HG02885 (cell line): ENCODE data around the gene TUBB4B.

Experiments
- ATAC-seq: cut with Tn5 transposase; IDR thresholded peaks from one replicate; pipeline ENCODE4 v1.9.1; 2021; ENCODE audit warnings: mild to moderate bottlenecking; ENCODE audit not compliant: unreplicated experiment, poor library complexity

The TUBB4B gene

GRCh38 chr9:137224830-137225694 is 16.0 kb upstream of the TUBB4B start, which contains the start of gene CYSRT1:
TSS of gene CYSRT1 (plus strand) at chr9:137225174. CDS start at chr9:137225622, 448 bp downstream.
- ATAC-seq = no peak

DNA sequence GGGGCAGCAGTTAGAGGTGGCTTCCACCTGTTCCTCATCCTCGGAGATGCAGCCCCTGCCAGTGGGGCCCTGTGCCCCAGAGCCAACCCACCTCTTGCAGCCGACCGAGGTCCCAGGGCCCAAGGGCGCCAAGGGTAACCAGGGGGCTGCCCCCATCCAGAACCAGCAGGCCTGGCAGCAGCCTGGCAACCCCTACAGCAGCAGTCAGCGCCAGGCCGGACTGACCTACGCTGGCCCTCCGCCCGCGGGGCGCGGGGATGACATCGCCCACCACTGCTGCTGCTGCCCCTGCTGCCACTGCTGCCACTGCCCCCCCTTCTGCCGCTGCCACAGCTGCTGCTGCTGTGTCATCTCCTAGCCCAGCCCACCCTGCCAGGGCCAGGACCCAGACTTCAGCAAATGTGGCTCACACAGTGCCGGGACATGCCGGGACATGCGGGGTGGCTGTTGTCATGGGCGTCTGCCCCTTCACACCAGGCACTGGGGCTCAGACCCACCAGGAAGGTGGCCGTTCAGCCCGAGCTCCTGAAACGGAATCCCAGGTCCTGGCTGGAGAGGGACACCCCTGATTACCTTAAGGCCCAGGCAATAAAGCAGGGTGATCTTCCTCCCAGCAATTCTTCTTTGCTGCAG is 15.3 kb upstream of the TUBB4B start:
- ATAC-seq = no peak

GRCh38 chr9:137226338-137227053 is 14.6 kb upstream of the TUBB4B start:
- ATAC-seq = no peak

DNA sequence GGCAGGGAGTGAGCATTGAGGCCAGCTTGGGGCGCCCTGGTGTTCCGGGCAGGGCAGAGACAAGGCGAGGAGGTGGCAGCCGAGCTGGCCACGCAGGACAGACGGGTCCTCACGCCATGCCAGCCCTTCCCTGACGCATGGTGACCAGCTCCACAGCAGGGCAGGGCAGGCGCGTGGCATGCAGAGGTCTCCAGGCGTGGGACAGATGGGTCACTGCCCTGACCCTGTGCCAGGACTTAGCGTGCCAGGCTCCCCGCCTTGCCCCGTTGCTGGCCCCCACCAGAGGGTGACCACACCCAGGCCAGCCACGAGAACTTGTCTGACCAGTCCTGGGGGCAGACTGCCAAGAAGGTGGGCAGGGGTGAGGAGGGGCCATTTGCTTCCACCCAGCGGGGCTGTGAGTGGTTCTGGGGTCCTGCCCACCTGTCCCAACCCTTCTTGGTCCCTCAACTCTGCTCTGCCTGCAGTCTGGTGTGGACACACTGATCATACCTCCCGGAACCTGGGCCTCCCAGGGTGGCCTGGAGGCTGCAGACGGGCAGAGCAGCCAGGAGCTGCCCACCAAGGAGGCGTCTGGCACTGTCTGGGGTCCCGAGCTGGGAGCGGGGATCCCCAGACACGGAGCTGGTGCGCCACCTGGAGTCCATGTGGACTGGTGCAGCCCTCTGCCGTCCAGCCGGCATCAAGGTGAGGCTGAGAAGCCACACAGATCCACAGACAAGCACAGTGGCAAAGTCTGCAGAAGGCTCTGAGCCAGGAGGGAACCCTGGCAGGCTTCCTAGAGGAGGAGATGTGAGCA is 13.8 kb upstream of the TUBB4B start, which contains the start of gene RNF224:
Gene RNF224, plus strand, starts transcription at position 449 of the 799 bp plus-strand sequence. CDS start 834 bp downstream, outside the sequence.
- ATAC-seq = no peak

GRCh38 chr9:137227853-137228505 is 13.1 kb upstream of the TUBB4B start:
- ATAC-seq = no peak

DNA sequence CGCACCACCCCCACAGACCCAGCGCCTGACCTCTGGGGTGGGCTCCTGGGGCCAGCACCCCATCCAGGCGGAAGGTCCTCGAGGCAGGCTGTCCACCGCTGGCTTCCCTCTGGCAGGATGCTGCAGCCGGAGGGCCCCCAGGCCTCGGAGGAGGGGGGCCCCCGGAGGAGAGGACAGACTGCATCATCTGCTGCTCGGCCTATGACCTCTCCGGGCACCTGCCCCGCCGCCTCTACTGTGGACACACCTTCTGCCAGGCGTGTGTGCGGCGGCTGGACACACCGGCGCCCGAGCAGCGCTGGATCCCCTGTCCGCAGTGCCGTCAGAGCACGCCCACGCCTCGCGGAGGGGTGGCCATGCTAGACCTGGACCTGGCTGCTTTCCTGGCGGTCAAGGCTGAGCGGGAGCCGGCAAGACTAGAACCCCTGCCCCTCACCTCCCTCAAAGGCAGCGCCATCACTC is 12.6 kb upstream of the TUBB4B start:
- ATAC-seq = no peak

DNA sequence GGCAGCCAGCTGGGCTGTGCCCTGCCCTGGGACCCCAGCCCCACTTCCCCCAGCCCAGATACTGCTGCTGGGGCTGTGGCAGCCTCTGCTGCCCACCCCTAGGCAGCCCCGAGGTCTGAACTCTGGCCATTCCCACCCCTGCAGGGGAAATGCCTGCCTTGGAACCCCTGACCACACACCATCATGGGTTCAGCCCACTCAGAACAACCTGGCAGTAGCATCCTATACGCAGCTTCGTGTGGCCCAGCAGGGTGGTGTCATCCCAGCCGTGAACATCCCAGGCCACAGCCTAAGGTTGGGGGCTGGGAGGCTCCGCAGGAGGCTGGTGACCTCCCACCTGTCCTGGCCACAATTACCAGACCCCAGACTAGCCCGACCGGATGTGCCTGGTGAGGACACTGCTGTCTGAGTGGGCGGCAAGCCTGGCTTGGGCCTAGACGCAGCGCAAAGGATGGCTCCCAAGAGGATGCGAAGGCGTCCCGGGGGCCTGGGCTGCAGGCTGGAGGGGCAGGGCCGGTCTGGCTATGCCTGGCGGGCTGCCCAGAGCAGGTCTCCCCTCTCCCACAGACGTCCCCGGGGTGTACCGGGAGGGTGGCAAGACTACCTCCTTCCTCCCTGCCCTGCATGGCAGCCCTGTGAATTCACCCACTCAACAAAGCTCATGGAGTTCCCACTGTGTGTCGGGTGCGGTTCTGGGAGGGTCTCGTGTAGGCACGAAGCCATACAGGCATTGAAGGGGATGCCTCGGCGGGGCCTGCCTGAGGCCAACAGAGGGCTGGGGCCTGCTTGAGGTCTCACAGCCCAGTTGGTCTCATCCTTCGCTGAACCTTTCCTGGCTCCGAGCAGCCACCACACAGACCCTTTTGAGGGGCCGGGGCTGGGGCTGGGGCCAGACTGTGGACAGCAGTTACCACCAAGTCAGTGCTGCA is 11.9 kb upstream of the TUBB4B start:
- ATAC-seq = no peak

DNA sequence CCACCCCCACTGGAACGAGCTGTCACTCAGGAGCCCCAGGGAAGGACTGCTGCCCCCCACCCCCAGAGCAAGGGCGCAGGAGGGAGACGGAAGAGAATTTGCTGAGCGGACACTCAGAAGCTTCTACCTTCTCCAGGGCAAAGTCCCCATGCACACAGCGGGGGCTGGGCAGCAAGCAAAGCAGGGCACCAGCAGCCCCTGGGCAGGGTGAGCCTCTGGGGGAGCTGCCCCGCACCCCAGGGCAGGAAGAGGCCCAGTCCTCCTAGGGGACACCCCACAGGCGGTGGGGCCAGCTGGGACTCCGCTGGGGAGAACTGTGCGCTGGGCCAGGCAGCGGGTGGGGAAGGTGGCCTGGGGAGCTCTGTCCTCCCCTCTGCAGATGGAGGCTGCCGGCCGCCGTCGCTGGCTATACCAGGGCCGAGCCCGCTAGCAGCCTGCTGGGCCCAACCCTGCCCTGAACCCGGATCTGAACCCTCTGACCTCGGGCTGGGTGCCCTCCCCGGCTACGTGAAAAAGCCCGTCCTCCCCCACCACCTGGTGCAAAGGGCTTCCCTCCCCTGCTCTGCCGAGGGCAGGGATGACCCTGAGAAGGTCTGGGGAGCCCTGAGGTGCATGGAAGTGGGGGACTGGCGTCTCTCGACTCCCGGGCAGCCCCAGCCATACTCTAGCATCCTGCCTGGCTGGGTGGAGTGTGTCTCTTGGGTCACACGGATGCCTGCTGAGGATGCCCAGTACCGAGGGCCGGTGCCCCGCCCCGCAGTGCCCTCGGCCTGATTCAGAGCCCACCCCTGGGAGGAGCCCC is 11.0 kb upstream of the TUBB4B start:
- no peak for ATAC-seq

DNA sequence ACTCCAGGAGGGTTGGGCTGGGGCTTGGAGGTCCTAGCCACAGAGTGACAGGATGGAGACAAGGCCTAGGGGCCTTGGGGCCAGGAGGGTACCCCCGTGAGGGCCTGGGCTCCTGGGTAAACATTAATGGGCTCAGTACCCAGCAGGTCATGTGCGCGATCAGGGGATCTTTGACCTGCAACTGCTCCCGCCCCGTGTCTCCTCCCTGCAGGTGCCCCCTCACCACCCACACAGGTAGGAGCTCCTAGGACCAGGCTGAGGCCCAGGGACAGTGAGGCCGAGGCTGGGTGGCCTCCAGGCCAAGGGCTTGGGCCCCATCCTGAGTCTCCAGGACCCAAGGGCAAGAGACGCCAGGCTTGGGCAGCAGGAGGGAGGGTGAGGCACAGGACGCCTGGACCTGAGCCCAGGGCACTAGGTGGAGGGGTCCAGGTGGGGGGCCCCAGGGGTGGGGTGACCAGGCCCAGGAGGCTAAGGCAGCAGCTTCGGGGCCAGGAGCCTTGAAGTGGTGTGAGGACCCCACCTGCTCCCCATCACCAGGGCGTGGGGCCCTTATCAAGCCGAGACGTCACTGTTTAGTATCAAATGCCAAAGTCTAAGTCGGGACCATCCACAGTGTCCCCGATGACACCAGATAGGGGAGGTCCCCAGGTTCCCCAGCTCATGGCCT is 10.2 kb upstream of the TUBB4B start, which contains the start of gene SLC34A3:
Gene SLC34A3, plus strand, starts transcription at position 197 of the 667 bp plus-strand sequence. CDS start 802 bp downstream, outside the sequence.
- ATAC-seq = no peak

DNA sequence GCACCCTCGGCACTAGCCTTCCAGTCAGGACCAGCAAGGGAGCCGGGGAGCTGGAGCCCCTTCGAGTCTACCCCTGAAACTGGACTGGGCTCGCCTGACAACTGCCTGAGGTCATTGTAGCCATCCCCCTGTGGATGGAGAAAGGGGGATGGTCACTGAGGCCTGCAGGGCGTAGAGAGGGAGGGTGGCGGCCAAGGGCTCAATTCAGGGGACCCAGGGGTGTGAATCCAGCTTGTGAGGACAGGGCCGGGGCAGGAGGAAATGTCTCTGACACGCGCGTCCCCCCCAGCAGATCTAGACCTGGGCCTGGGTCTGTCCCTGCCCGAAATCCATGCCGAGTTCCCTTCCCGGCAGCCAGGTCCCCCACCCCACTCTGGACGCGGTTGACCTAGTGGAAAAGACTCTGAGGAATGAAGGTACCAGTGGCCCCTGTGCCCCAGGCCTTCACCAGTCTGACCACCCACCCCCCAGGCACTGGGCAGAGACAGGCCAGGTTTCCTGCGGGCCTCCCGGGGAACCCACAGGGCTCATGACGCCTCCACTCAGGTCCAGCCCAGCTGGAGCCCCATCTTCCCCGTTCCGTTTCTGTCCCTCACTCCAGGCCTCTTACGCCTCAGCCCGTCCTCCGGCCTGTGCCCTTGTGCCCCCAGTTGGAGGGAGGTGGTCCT is 9.6 kb upstream of the TUBB4B start:
- ATAC-seq = no peak

- no peak for ATAC-seq
Measured at GRCh38 chr9:137232101-137232500, 9.0 kb upstream of the TUBB4B start.

- no peak for ATAC-seq
Measured at GRCh38 chr9:137232510-137232909, 8.6 kb upstream of the TUBB4B start.

DNA sequence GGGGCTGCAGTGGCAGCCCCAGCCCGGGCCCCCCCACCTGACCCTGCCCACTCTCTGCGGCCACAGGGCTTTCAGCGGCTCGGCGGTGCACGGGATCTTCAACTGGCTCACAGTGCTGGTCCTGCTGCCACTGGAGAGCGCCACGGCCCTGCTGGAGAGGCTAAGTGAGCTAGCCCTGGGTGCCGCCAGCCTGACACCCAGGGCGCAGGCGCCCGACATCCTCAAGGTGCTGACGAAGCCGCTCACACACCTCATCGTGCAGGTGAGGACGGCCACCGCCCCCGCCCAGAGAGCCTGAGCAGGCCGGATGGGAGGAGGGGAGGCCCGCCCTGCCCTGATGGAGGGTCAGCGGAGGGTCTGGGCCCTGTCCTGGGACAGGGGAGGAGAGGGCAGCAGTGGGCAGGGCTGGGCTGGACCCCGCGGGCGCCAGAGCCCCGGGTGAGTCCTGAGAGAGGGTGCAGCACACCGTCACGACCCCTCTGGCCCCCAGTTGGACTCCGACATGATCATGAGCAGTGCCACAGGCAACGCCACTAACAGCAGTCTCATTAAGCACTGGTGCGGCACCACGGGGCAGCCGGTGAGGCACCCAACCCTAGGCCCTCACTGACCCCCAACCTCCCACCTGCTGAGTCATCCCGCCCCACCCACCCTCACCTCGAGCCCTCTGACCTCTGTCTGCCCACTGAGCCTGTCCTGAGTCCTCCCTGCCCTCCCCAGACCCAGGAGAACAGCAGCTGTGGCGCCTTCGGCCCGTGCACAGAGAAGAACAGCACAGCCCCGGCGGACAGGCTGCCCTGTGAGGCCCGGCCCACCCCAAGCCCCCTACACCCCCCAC is 7.7 kb upstream of the TUBB4B start:
- no peak for ATAC-seq

DNA sequence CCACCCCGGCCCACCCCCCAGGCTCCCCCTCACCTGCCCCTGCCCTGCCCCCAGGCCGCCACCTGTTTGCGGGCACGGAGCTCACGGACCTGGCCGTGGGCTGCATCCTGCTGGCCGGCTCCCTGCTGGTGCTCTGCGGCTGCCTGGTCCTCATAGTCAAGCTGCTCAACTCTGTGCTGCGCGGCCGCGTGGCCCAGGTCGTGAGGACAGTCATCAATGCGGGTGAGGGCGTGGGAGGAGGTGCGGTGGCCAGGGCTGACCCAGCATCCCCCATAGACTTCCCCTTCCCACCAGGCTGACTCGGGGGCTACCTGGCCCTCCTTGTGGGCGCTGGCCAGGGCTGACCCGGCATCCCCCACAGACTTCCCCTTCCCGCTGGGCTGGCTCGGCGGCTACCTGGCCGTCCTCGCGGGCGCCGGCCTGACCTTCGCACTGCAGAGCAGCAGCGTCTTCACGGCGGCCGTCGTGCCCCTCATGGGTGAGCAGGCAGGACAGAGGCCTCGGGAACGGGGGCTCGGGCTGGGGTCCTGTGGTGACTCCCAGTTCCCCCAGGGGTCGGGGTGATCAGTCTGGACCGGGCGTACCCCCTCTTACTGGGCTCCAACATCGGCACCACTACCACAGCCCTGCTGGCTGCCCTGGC is 6.9 kb upstream of the TUBB4B start:
- no peak for ATAC-seq

DNA sequence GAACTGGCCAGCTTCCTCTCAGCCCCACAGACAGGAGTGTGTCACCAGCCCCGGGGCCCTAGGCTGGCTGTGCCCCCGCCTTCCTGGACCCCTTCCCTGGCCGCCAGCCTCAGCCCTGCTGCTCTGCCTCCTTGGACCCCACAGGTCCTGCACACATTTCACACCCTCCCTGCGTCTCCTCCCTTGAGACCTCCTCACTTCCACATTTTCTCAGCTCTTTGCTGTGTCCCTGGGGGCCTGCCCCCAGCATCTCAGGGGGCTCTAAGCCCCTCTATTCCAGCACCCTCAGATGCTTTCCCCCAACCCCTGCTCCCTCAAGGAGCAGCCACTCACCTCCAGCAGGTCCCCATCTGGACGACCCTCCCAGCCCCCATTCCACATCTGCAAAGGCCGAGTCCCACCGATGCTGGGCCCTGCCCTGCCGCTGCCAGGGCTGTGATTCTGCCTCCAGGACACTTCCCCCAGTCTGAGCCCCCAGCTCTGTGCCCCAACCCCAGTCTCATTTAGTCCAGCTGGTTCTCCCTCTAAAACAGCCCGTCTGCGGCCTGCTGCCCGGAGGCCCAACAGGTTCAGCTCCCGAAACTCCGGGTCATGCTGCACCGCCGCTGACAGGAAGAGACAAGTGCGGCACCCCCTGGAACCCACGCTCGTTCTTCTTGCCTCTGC is 6.2 kb upstream of the TUBB4B start:
- ATAC-seq = no peak
